Nephron (organoid): ENCODE data around the gene C17orf100.
A peak's percentile ranks its signal among the peaks of the same experiment; 100 is the strongest.

Experiments
- H3K27ac Mint-ChIP-seq, 3 experiments: 2 replicates each; pipeline ENCODE4 v1.8.0; 2020; ENCODE audit warnings: mixed read lengths in 3 of 3, mild to moderate bottlenecking in 2 of 3, moderate library complexity in 1 of 3
- H3K27me3 Mint-ChIP-seq: 2 replicates; pipeline ENCODE4 v1.8.0; 2021; ENCODE audit warnings: low read depth, mild to moderate bottlenecking, moderate library complexity, mixed read lengths
- H3K36me3 Mint-ChIP-seq: 2 replicates; pipeline ENCODE4 v1.8.0; 2020; ENCODE audit warnings: low read depth, mixed read lengths
- H3K4me1 Mint-ChIP-seq: 2 replicates; pipeline ENCODE4 v1.8.0; 2020; ENCODE audit warnings: mixed read lengths
- H3K4me3 Mint-ChIP-seq, 3 experiments: 2 replicates each; pipeline ENCODE4 v1.8.0; 2020; ENCODE audit warnings: mild to moderate bottlenecking in 3 of 3, mixed read lengths in 3 of 3, moderate library complexity in 2 of 3
- H3K9me3 Mint-ChIP-seq: 2 replicates; pipeline ENCODE4 v1.8.0; 2020; ENCODE audit warnings: mixed read lengths
- CTCF ChIP-seq, 3 experiments: fragments of 200-600 bp; sonication (generic); IDR thresholded peaks; one replicate each; pipeline ENCODE4 v1.5.0; 2021; ENCODE audit warnings: antibody characterized with exemption in 3 of 3; ENCODE audit not compliant: unreplicated experiment in 3 of 3

C17orf100 gene

DNA sequence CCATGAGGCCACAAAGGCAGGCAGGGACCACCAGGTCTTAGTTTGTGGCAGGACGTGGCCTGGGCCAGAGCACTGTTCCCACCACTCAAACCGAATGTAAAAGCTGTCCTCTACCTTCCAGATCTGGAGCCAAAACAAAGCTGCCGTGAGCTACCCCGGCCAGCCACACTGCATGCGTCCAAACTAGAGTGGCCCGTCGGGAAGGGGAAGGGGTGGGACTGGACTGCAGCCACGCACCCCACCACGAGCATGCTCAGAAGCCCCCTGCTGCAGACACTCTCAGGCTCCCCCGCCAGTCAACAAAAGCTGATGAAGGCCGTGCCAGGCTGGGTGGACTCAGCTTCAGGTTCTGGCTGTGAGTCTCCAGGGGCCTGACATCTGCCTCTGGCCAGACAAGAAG is 46.4 kb downstream of the C17orf100 start:
- no peak for TF ChIP-seq CTCF (IDR thresholded peaks at IDR 0.05; ENCODE audit: unreplicated experiment in 3 of 3)
- no peaks in the 10 kb centered on the region for H3K4me1 Mint-ChIP-seq
- H3K27me3 Mint-ChIP-seq: peaks cover 21% of the 10 kb centered on the region
- no peak overlapping the region for H3K4me3 Mint-ChIP-seq
- H3K9me3 Mint-ChIP-seq: no peaks in the 10 kb centered on the region
- H3K27ac Mint-ChIP-seq: no peak overlapping the region
- H3K36me3 Mint-ChIP-seq: no peaks in the 10 kb centered on the region

- Mint-ChIP-seq H3K27ac (no peak overlapping the region), H3K9me3 (no peaks in the 10 kb centered on the region)
Measured at GRCh38 chr17:6699997-6700947, 48.7 kb downstream of the C17orf100 start.

DNA sequence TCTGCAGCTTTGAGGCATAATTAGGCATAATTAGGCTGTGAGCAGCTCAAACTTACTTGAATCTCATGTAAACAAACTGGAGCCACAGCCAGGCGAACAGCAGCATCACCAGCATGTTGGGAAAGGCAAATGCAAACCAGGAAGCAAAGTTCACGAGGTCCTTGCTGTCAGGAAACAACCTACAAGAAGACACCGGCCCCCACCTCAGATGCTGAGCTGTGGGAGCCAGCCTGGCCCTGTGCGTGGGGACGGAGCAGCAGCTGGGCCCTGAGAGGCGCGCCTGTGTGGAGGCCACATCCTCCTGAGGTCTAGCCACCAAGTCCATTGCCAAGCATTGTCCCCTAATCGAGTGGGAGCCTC is 49.4 kb downstream of the C17orf100 start:
- H3K36me3 Mint-ChIP-seq: no peaks in the 10 kb centered on the region
- no peak overlapping the region for H3K27ac Mint-ChIP-seq
- no peak overlapping the region for H3K4me3 Mint-ChIP-seq
- no peak for TF ChIP-seq CTCF (IDR thresholded peaks at IDR 0.05; ENCODE audit: unreplicated experiment in 3 of 3)
- H3K27me3 Mint-ChIP-seq: peaks cover 17% of the 10 kb centered on the region
- no peaks in the 10 kb centered on the region for H3K9me3 Mint-ChIP-seq
- H3K4me1 Mint-ChIP-seq: no peaks in the 10 kb centered on the region

More at GRCh38 chr17:6699997-6700947, 48.7 kb downstream of the C17orf100 start:
- no peak for TF ChIP-seq CTCF (IDR thresholded peaks at IDR 0.05; ENCODE audit: unreplicated experiment in 3 of 3)
- Mint-ChIP-seq H3K27me3 (peaks cover 17% of the 10 kb centered on the region), H3K4me1 (no peaks in the 10 kb centered on the region), H3K36me3 (no peaks in the 10 kb centered on the region), H3K4me3 (no peak overlapping the region)

DNA sequence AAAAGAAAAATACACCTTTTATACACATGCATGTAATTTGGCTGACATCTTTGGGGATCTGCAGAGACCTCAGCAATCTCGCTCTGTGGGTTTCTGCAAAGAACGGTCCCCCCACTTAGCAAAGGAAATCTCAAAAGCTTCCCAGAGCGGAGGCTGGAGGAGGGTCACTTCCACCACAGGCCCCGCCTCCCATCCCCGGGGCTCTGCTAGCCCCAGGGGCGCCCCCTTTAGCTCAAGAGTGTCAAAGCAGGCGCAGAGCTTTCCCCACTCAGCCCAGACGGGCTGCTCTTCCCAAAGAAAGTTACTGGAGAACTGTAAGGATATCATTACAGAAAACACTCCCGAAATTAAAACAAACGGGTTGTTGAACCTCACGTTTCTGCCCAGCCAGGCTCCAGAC is 50.2 kb downstream of the C17orf100 start:
- no peak overlapping the region for H3K4me3 Mint-ChIP-seq
- no peaks in the 10 kb centered on the region for H3K9me3 Mint-ChIP-seq
- no peaks in the 10 kb centered on the region for H3K36me3 Mint-ChIP-seq
- H3K27me3 Mint-ChIP-seq: peaks cover 15% of the 10 kb centered on the region
- TF ChIP-seq CTCF (IDR thresholded peaks at IDR 0.05; ENCODE audit: unreplicated experiment in 3 of 3): peak; percentile 30 to 45 (median 35)
- no peaks in the 10 kb centered on the region for H3K4me1 Mint-ChIP-seq
- H3K27ac Mint-ChIP-seq: no peak overlapping the region

- H3K9me3 Mint-ChIP-seq: no peaks in the 10 kb centered on the region
- H3K4me3 Mint-ChIP-seq: no peak overlapping the region
- no peaks in the 10 kb centered on the region for H3K36me3 Mint-ChIP-seq
- H3K27me3 Mint-ChIP-seq: peaks cover 22% of the 10 kb centered on the region
- TF ChIP-seq CTCF (IDR thresholded peaks at IDR 0.05; ENCODE audit: unreplicated experiment in 3 of 3): no peak
- H3K4me1 Mint-ChIP-seq: no peaks in the 10 kb centered on the region
- no peak overlapping the region for H3K27ac Mint-ChIP-seq
Measured at GRCh38 chr17:6702567-6703215, 51.1 kb downstream of the C17orf100 start.
